ENCODE data around the gene FUT9.
A peak's percentile ranks its signal among the peaks of the same experiment; 100 is the strongest.

The FUT9 gene

GRCh38 chr6:96015518-96016333, at the start of gene FUT9:
TSS of gene FUT9 (plus strand) at chr6:96015974. CDS start at chr6:96203156, 187,182 bp downstream.
- peak; percentile 61 for DNase-seq
- TF ChIP-seq, protein P1, sequence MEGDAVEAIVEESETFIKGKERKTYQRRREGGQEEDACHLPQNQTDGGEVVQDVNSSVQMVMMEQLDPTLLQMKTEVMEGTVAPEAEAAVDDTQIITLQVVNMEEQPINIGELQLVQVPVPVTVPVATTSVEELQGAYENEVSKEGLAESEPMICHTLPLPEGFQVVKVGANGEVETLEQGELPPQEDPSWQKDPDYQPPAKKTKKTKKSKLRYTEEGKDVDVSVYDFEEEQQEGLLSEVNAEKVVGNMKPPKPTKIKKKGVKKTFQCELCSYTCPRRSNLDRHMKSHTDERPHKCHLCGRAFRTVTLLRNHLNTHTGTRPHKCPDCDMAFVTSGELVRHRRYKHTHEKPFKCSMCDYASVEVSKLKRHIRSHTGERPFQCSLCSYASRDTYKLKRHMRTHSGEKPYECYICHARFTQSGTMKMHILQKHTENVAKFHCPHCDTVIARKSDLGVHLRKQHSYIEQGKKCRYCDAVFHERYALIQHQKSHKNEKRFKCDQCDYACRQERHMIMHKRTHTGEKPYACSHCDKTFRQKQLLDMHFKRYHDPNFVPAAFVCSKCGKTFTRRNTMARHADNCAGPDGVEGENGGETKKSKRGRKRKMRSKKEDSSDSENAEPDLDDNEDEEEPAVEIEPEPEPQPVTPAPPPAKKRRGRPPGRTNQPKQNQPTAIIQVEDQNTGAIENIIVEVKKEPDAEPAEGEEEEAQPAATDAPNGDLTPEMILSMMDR (IDR thresholded peaks at IDR 0.05; ENCODE audit: low read length), result peak; percentile 33
- TF ChIP-seq EZH2 (optimal IDR thresholded peaks at IDR 0.05; ENCODE audit: low read depth, low read length) (no peak), EZH2phosphoT487 (IDR thresholded peaks at IDR 0.05; ENCODE audit: low read length) (no peak)
- Histone ChIP-seq H3K4me2 (ENCODE audit: low read depth, low read length) (peak within 1 kb of the TSS; percentile 70), H3K9me3 (replicated peaks; ENCODE audit: insufficient read depth, low read length) (no peaks in the 10 kb centered on the region), H3K9ac (ENCODE audit: low read length) (peak within 1 kb of the TSS; percentile 59), H3K4me3 (ENCODE audit: low read length) (peak within 1 kb of the TSS; percentile 64), H4K20me1 (ENCODE audit: insufficient read depth, low read length) (no peaks in the 10 kb centered on the region), H3K4me1 (ENCODE audit: low read length) (no peaks in the 10 kb centered on the region), H2AFZ (ENCODE audit: low read length) (peak within 1 kb of the TSS; percentile 63), H3K9me2 (replicated peaks; ENCODE audit: insufficient read depth, low read length) (no peaks in the 10 kb centered on the region), H3K36me3 (replicated peaks; ENCODE audit: insufficient read depth, low read length) (no peaks in the 10 kb centered on the region), H3K79me2 (ENCODE audit: low read length) (no peaks in the 10 kb centered on the region), H3K27ac (ENCODE audit: low read length) (peak within 1 kb of the TSS; percentile 50; the same call in 1 of the 2 replicates), H3F3A (ENCODE audit: insufficient read depth, low read length) (no peaks in the 10 kb centered on the region), H3K27me3 (replicated peaks; ENCODE audit: insufficient read depth, low read length) (no peaks in the 10 kb centered on the region)

DNA sequence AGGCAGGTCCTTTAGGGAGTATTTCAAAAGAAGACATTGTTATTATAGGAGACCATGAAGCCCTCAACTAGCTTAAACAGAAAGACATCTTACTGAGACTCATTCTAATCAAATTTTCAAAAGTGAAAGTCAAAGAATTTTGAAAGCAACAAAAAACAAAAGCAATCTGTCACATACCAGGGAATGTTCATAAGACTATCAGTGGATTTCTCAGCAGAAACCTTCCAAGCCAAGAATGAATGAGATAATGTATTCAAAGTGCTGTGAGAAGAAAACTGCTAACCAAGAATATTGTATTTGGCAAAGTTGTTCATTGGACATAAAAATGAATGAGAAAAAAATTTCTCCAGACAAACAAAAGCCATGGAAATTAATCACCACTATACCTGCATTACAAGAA, 48.2 kb upstream of the FUT9 start:
- no peak overlapping the region for H3K9ac ChIP-seq (ENCODE audit: low read length)
- H3K27me3 ChIP-seq (replicated peaks; ENCODE audit: insufficient read depth, low read length), result no peaks in the 10 kb centered on the region
- H3K4me3 ChIP-seq (ENCODE audit: low read length), result no peak overlapping the region
- no peaks in the 10 kb centered on the region for H3K79me2 ChIP-seq (ENCODE audit: low read length)
- no peaks in the 10 kb centered on the region for H3K36me3 ChIP-seq (replicated peaks; ENCODE audit: insufficient read depth, low read length)
- no peak overlapping the region for H3K27ac ChIP-seq (ENCODE audit: low read length)
- DNase-seq, result no peak
- no peak for TF ChIP-seq EZH2 (optimal IDR thresholded peaks at IDR 0.05; ENCODE audit: low read depth, low read length)
- TF ChIP-seq, protein P1 (IDR thresholded peaks at IDR 0.05; ENCODE audit: low read length), result no peak
- no peak for TF ChIP-seq EZH2phosphoT487 (IDR thresholded peaks at IDR 0.05; ENCODE audit: low read length)
- H3K9me2 ChIP-seq (replicated peaks; ENCODE audit: insufficient read depth, low read length), result no peaks in the 10 kb centered on the region
- no peaks in the 10 kb centered on the region for H3K9me3 ChIP-seq (replicated peaks; ENCODE audit: insufficient read depth, low read length)
- no peak overlapping the region for H2AFZ ChIP-seq (ENCODE audit: low read length)
- no peaks in the 10 kb centered on the region for H4K20me1 ChIP-seq (ENCODE audit: insufficient read depth, low read length)
- H3K4me2 ChIP-seq (ENCODE audit: low read depth, low read length), result no peak overlapping the region
- H3F3A ChIP-seq (ENCODE audit: insufficient read depth, low read length), result no peaks in the 10 kb centered on the region
- H3K4me1 ChIP-seq (ENCODE audit: low read length), result no peaks in the 10 kb centered on the region

DNA sequence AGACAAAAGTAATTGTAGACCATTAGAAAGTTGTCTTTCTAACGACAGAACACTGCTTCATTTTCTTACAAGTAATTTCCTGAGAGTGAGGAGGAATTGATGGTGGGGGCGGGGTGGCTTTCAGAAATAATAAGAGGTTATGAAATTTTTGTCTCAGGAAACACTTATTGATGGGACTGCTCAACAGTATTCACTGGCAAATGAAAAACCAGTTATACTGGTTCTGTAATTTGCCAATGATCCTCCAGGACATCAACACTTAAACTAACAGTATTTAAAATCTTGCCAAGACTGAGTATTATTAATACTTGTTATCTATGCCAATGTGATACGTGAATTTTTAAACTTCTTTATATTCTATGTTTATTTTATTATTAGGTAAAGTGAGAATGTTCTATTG, 41.8 kb upstream of the FUT9 start:
- TF ChIP-seq EZH2phosphoT487 (IDR thresholded peaks at IDR 0.05; ENCODE audit: low read length) (no peak), EZH2 (optimal IDR thresholded peaks at IDR 0.05; ENCODE audit: low read depth, low read length) (no peak)
- TF ChIP-seq, protein P1 (IDR thresholded peaks at IDR 0.05; ENCODE audit: low read length), result no peak
- no peaks in the 10 kb centered on the region for H4K20me1 ChIP-seq (ENCODE audit: insufficient read depth, low read length)
- no peaks in the 10 kb centered on the region for H3K27me3 ChIP-seq (replicated peaks; ENCODE audit: insufficient read depth, low read length)
- no peaks in the 10 kb centered on the region for H3K4me1 ChIP-seq (ENCODE audit: low read length)
- H3F3A ChIP-seq (ENCODE audit: insufficient read depth, low read length), result no peaks in the 10 kb centered on the region
- no peak overlapping the region for H3K4me2 ChIP-seq (ENCODE audit: low read depth, low read length)
- H3K9me3 ChIP-seq (replicated peaks; ENCODE audit: insufficient read depth, low read length), result no peaks in the 10 kb centered on the region
- H3K79me2 ChIP-seq (ENCODE audit: low read length), result no peaks in the 10 kb centered on the region
- H3K36me3 ChIP-seq (replicated peaks; ENCODE audit: insufficient read depth, low read length), result no peaks in the 10 kb centered on the region
- no peak overlapping the region for H3K4me3 ChIP-seq (ENCODE audit: low read length)
- H3K9me2 ChIP-seq (replicated peaks; ENCODE audit: insufficient read depth, low read length), result no peaks in the 10 kb centered on the region
- no peak for DNase-seq
- no peak overlapping the region for H3K9ac ChIP-seq (ENCODE audit: low read length)
- H2AFZ ChIP-seq (ENCODE audit: low read length), result no peak overlapping the region
- no peak overlapping the region for H3K27ac ChIP-seq (ENCODE audit: low read length)

All from MM.1S (cell line).